ENCODE results near the gene CPXM2. TPM values are rescaled to one million over a fixed set of nuclear protein-coding genes. Genes with fewer than 3 reads are reported as not detected.

The CPXM2 gene
- not detected for total RNA-seq
- not detected for polyA plus RNA-seq (2013, experiment 1 of 2)
- polyA plus RNA-seq (2013, experiment 2 of 2): 0.04 TPM
- 0 to 0.17 (median 0) reads per million in 172 experiments for total RNA-seq

DNA sequence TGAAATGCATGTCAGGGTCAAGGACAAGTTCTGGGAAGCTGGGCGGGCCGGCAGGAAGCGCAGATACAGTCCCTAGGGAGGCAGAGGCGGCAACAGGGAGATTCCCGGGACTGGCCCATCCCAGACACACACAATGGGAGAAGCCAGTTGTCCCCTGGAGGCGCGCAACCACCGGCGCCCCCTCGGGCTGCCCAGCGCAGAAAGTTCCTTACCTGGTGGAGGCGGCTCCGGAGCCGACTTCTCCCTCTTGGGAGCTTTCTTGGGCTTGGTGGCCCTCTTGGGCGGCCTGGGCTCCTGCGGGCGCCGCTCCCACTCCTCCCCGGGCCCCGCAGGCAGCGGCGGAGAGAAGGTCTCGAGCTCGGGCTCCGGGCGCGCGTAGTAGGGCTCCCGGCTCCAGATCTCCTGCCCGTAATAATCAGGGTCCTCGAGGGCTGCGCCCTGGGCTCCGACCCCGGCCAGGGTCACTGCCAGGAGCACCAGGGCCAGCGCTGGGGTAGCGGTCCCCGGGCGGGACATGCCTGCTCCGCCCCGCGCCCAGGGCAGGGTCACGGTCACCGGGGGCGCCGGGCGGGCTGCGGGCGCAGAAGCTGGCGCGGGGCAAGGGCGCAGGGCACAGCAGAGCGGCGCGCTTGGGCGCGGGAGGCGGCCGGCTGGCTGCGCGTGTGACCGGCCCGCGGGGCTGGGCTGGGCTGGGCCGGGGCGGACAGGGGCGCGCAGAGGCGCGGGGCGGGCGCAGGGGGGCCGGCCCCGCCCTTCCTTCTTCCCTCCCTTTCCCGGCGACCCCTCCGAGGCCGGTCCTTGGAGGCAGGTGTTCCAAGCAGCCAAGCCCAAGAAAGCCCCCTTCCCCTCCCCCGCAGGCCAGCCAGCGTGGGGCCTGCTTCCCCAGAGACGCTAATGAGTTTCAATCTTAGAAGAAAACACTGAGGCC is at the start of gene CPXM2:
Gene CPXM2, minus strand, starts transcription at position 664 of the 928 bp plus-strand sequence. Its CDS starts 148 bp downstream, at position 516.
- Mint-ChIP-seq H3K4me3 (no peak within 1 kb of the TSS), H3K27me3 (peaks cover 45% of the 10 kb centered on the region), H3K27ac (no peak within 1 kb of the TSS), H3K4me1 (ENCODE audit: low read depth) (no peaks in the 10 kb centered on the region), H3K36me3 (ENCODE audit: low read depth) (no peaks in the 10 kb centered on the region), H3K9me3 (no peaks in the 10 kb centered on the region)
- intact Hi-C loops (cut with DNase I, micrococcal nuclease): no loop called here
- DNase-seq (no peak), ATAC-seq (ENCODE audit: poor library complexity) (no peak)
- ChIA-PET POLR2A (no interaction called here), CTCF (no interaction called here)
- Histone ChIP-seq H3K27ac (ENCODE audit: low read depth in 1 of 2, low read length in 2 of 2) (no peak within 1 kb of the TSS), H3K36me3 (ENCODE audit: insufficient read depth, low read length) (no peaks in the 10 kb centered on the region), H3K27me3 (ENCODE audit: control insufficient read depth in 1 of 2, insufficient read depth in 2 of 2, low read length in 2 of 2) (peaks cover 10 to 14% of the 10 kb centered on the region in 2 experiments), H3K9me3 (ENCODE audit: control insufficient read depth in 1 of 2, insufficient read depth in 1 of 2, low read length in 2 of 2) (peaks cover 0 to 5% of the 10 kb centered on the region in 2 experiments), H3K4me3 (ENCODE audit: low read length) (no peak within 1 kb of the TSS), H3K4me1 (ENCODE audit: insufficient read depth, low read length) (no peaks in the 10 kb centered on the region)
- TF ChIP-seq, protein P1, sequence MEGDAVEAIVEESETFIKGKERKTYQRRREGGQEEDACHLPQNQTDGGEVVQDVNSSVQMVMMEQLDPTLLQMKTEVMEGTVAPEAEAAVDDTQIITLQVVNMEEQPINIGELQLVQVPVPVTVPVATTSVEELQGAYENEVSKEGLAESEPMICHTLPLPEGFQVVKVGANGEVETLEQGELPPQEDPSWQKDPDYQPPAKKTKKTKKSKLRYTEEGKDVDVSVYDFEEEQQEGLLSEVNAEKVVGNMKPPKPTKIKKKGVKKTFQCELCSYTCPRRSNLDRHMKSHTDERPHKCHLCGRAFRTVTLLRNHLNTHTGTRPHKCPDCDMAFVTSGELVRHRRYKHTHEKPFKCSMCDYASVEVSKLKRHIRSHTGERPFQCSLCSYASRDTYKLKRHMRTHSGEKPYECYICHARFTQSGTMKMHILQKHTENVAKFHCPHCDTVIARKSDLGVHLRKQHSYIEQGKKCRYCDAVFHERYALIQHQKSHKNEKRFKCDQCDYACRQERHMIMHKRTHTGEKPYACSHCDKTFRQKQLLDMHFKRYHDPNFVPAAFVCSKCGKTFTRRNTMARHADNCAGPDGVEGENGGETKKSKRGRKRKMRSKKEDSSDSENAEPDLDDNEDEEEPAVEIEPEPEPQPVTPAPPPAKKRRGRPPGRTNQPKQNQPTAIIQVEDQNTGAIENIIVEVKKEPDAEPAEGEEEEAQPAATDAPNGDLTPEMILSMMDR (IDR thresholded peaks at IDR 0.05): no peak

DNA sequence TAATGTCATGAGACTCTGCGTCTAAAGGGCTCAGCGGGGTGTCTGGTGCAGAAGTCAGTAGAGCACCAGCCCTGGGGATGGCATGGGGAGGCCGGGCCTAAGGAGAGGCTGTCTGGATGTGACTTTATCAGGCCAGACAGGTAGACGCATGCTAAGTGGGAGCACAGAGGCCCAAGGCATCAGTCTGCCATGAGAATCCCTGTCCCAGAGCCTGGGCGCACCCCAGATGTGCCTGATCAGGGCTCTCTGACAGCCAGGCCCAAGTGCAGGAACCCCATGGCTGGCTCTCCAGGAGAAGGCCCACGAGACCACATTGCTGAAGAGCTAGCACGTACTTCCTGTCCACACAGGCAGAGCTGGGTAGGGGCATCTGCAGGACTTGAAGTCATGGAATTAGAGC is 48.0 kb upstream of the CPXM2 start:
- H3K36me3 ChIP-seq (ENCODE audit: insufficient read depth, low read length): no peaks in the 10 kb centered on the region
- TF ChIP-seq, protein P1 (IDR thresholded peaks at IDR 0.05): no peak
- Mint-ChIP-seq H3K27ac (no peak overlapping the region), H3K36me3 (ENCODE audit: low read depth) (no peaks in the 10 kb centered on the region), H3K4me1 (ENCODE audit: low read depth) (no peaks in the 10 kb centered on the region), H3K4me3 (no peak overlapping the region), H3K9me3 (no peaks in the 10 kb centered on the region), H3K27me3 (no peaks in the 10 kb centered on the region)
- DNase-seq: no peak
- ChIA-PET CTCF (no interaction called here), POLR2A (no interaction called here)
- intact Hi-C loops (cut with DNase I, micrococcal nuclease): no loop called here
- H3K27me3 ChIP-seq (ENCODE audit: control insufficient read depth in 1 of 2, insufficient read depth in 2 of 2, low read length in 2 of 2): no peaks in the 10 kb centered on the region
- H3K4me3 ChIP-seq (ENCODE audit: low read length): no peak overlapping the region
- ATAC-seq (ENCODE audit: poor library complexity): no peak
- H3K4me1 ChIP-seq (ENCODE audit: insufficient read depth, low read length): no peaks in the 10 kb centered on the region
- no peak overlapping the region for H3K27ac ChIP-seq (ENCODE audit: low read depth in 1 of 2, low read length in 2 of 2)
- H3K9me3 ChIP-seq (ENCODE audit: control insufficient read depth in 1 of 2, insufficient read depth in 1 of 2, low read length in 2 of 2): peaks cover 0 to 7% of the 10 kb centered on the region in 2 experiments

DNA sequence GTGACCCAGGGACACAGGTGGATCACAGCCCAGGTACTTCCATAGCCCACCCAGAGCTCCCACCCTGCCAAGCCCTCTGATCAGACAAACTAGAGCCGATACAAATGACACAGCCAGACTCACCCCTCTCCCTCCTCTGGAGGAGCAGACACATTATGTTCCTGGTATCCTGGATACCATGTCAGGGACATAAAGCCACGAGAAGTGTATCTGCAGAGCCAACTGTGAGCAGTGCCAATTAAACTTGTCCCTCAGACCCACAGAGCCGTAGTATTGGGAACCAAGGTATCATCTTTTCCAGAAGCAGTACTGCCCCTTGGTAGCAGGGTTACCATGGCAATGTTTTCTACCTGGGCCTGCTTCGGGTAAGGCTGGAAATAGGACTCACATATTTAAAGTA is 47.3 kb upstream of the CPXM2 start:
- ChIA-PET CTCF (no interaction called here), POLR2A (no interaction called here)

More for the DNA sequence above, 47.3 kb upstream of the CPXM2 start:
- ATAC-seq (ENCODE audit: poor library complexity) (no peak), DNase-seq (no peak)
- intact Hi-C loops (cut with DNase I, micrococcal nuclease): no loop called here
- Histone ChIP-seq H3K36me3 (ENCODE audit: insufficient read depth, low read length) (no peaks in the 10 kb centered on the region), H3K27me3 (ENCODE audit: control insufficient read depth in 1 of 2, insufficient read depth in 2 of 2, low read length in 2 of 2) (no peaks in the 10 kb centered on the region), H3K4me1 (ENCODE audit: insufficient read depth, low read length) (no peaks in the 10 kb centered on the region), H3K9me3 (ENCODE audit: control insufficient read depth in 1 of 2, insufficient read depth in 1 of 2, low read length in 2 of 2) (peaks cover 0 to 7% of the 10 kb centered on the region in 2 experiments), H3K27ac (ENCODE audit: low read depth in 1 of 2, low read length in 2 of 2) (no peak overlapping the region), H3K4me3 (ENCODE audit: low read length) (no peak overlapping the region)
- Mint-ChIP-seq H3K4me1 (ENCODE audit: low read depth) (no peaks in the 10 kb centered on the region), H3K27ac (no peak overlapping the region), H3K27me3 (no peaks in the 10 kb centered on the region), H3K9me3 (no peaks in the 10 kb centered on the region), H3K4me3 (no peak overlapping the region), H3K36me3 (ENCODE audit: low read depth) (no peaks in the 10 kb centered on the region)
- TF ChIP-seq, protein P1 (IDR thresholded peaks at IDR 0.05): no peak

Measured in CD4-positive, alpha-beta T cell (primary cell).